ENCODE data around the gene ITIH4. TPM values are rescaled to one million over a fixed set of nuclear protein-coding genes. Genes with fewer than 3 reads are reported as not detected.
A peak's percentile ranks its signal among the peaks of the same experiment; 100 is the strongest.

Gene ITIH4
- total RNA-seq, 1 donor from 2014 or later, result 14.0 TPM

- H3K4me3 Mint-ChIP-seq, result no peak overlapping the region
- no peaks in the 10 kb centered on the region for H3K4me1 Mint-ChIP-seq (ENCODE audit: unreplicated experiment)
- H3K27me3 Mint-ChIP-seq, result peaks cover 8% of the 10 kb centered on the region
- no peaks in the 10 kb centered on the region for H3K36me3 Mint-ChIP-seq
- TF ChIP-seq, protein P1, sequence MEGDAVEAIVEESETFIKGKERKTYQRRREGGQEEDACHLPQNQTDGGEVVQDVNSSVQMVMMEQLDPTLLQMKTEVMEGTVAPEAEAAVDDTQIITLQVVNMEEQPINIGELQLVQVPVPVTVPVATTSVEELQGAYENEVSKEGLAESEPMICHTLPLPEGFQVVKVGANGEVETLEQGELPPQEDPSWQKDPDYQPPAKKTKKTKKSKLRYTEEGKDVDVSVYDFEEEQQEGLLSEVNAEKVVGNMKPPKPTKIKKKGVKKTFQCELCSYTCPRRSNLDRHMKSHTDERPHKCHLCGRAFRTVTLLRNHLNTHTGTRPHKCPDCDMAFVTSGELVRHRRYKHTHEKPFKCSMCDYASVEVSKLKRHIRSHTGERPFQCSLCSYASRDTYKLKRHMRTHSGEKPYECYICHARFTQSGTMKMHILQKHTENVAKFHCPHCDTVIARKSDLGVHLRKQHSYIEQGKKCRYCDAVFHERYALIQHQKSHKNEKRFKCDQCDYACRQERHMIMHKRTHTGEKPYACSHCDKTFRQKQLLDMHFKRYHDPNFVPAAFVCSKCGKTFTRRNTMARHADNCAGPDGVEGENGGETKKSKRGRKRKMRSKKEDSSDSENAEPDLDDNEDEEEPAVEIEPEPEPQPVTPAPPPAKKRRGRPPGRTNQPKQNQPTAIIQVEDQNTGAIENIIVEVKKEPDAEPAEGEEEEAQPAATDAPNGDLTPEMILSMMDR (conservative IDR thresholded peaks at IDR 0.05), result no peak
- H3K9me3 Mint-ChIP-seq, result no peaks in the 10 kb centered on the region
- no peak overlapping the region for H3K27ac Mint-ChIP-seq
- no peak for DNase-seq (ENCODE audit: extremely low spot score, unreplicated experiment)
These were observed 43.2 kb downstream of the ITIH4 start for GRCh38 chr3:52787246-52787645.

GRCh38 chr3:52786330-52787215 is 43.9 kb downstream of the ITIH4 start:
- no peak for DNase-seq (ENCODE audit: extremely low spot score, unreplicated experiment)
- Mint-ChIP-seq H3K27me3 (peaks cover 15% of the 10 kb centered on the region), H3K36me3 (no peaks in the 10 kb centered on the region), H3K27ac (no peak overlapping the region), H3K4me3 (no peak overlapping the region), H3K4me1 (ENCODE audit: unreplicated experiment) (no peaks in the 10 kb centered on the region), H3K9me3 (no peaks in the 10 kb centered on the region)
- TF ChIP-seq, protein P1 (conservative IDR thresholded peaks at IDR 0.05), result no peak

- Mint-ChIP-seq H3K4me1 (ENCODE audit: unreplicated experiment) (no peaks in the 10 kb centered on the region), H3K36me3 (no peaks in the 10 kb centered on the region), H3K4me3 (no peak overlapping the region), H3K9me3 (no peaks in the 10 kb centered on the region), H3K27ac (peak overlapping the region; percentile 26), H3K27me3 (peaks cover 20% of the 10 kb centered on the region)
- TF ChIP-seq, protein P1 (conservative IDR thresholded peaks at IDR 0.05), result no peak
- DNase-seq (ENCODE audit: extremely low spot score, unreplicated experiment), result no peak
These were observed 45.4 kb downstream of the ITIH4 start for GRCh38 chr3:52784931-52785590.

DNA sequence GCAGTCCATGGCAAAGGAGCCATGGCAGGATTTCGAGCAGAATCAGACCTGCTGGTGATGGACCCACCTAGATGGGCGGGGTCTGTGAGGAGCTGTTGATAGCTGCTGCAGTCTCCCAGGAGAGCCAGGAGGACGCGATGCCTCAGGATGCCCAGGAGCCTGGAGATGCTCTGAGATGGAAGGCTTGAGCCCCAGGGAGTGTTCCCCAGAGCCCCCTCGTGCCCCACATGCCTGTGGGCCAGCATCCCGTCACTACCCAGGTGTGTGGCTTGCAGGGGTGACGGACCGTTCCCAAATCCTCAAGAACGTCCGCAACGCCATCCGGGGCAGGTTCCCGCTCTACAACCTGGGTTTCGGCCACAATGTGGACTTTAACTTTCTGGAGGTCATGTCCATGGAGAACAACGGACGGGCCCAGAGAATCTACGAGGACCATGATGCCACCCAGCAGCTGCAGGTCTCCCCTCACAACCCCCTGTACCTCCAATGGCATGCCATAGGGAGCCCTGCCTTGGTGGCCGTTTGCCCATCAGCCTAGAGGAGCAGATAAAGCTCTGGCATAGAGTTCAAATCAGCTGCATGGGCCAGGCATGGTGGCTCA is 46.4 kb downstream of the ITIH4 start:
- Mint-ChIP-seq H3K27me3 (peaks cover 23% of the 10 kb centered on the region), H3K36me3 (no peaks in the 10 kb centered on the region), H3K4me3 (no peak overlapping the region)

GRCh38 chr3:52783211-52783555 is 47.3 kb downstream of the ITIH4 start:
- Mint-ChIP-seq H3K27me3 (peaks cover 20% of the 10 kb centered on the region), H3K9me3 (no peaks in the 10 kb centered on the region), H3K27ac (no peak overlapping the region), H3K4me1 (ENCODE audit: unreplicated experiment) (no peaks in the 10 kb centered on the region), H3K36me3 (no peaks in the 10 kb centered on the region), H3K4me3 (no peak overlapping the region)
- TF ChIP-seq, protein P1 (conservative IDR thresholded peaks at IDR 0.05), result no peak
- no peak for DNase-seq (ENCODE audit: extremely low spot score, unreplicated experiment)

More for the DNA sequence above, 46.4 kb downstream of the ITIH4 start:
- TF ChIP-seq, protein P1 (conservative IDR thresholded peaks at IDR 0.05), result no peak
- Mint-ChIP-seq H3K27ac (no peak overlapping the region), H3K9me3 (no peaks in the 10 kb centered on the region), H3K4me1 (ENCODE audit: unreplicated experiment) (no peaks in the 10 kb centered on the region)
- DNase-seq (ENCODE audit: extremely low spot score, unreplicated experiment), result no peak

Data from type B pancreatic cell (in vitro differentiated cells).